CD8-positive, alpha-beta memory T cell (primary cell): ENCODE data around the gene ALDH1B1. TPM values are rescaled to one million over a fixed set of nuclear protein-coding genes. Genes with fewer than 3 reads are reported as not detected.

Experiments used
- CTCF ChIA-PET: fragments of 350-600 bp; sonication (Branson Sonifier 250); formaldehyde crosslinking; loops from one replicate; lab custom pipeline; 2021; ENCODE audit warnings: antibody characterized with exemption; lab: Charles Lee
- POLR2A ChIA-PET: fragments of 350-600 bp; sonication (Branson Sonifier 250); formaldehyde crosslinking; loops from one replicate; lab custom pipeline; 2021; ENCODE audit warnings: antibody characterized with exemption; lab: Charles Lee
- DNase-seq, 5 donors: peaks; one replicate each; pipeline versions ENCODE4 v3.0.0 to v3.0.0-alpha.2; 2020 to 2022; ENCODE audit warnings: mixed read lengths in 1 of 5
- H3K27ac ChIP-seq: one replicate; pipeline ENCODE4 v1.7.0; 2013; ENCODE audit warnings: low read depth, mild to moderate bottlenecking, low read length, moderate library complexity
- H3K27me3 ChIP-seq: 2 replicates; pipeline ENCODE4 v1.7.0; 2013; ENCODE audit warnings: low read length, mild to moderate bottlenecking; ENCODE audit not compliant: insufficient read depth, poor library complexity, severe bottlenecking
- H3K36me3 ChIP-seq: 2 replicates; pipeline ENCODE4 v1.7.0; 2013; ENCODE audit warnings: mild to moderate bottlenecking, low read length, moderate library complexity; ENCODE audit not compliant: insufficient read depth
- H3K4me1 ChIP-seq: 2 replicates; pipeline ENCODE4 v1.7.0; 2013; ENCODE audit warnings: mild to moderate bottlenecking, low read length, moderate library complexity; ENCODE audit not compliant: insufficient read depth
- H3K4me3 ChIP-seq: 2 replicates; pipeline ENCODE4 v1.7.0; 2013; ENCODE audit warnings: mild to moderate bottlenecking, low read length
- H3K9me3 ChIP-seq: 2 replicates; pipeline ENCODE4 v1.7.0; 2013; ENCODE audit warnings: mild to moderate bottlenecking, low read length
- H3K27ac Mint-ChIP-seq, 8 donors: one replicate each; pipeline ENCODE4 v1.8.0; 2020 to 2021; ENCODE audit warnings: mixed read lengths in 8 of 8, mild to moderate bottlenecking in 6 of 8, inconsistent platforms in 3 of 8, moderate library complexity in 3 of 8
- H3K27me3 Mint-ChIP-seq, 2 donors: one replicate each; pipeline ENCODE4 v1.8.0; 2020 to 2021; ENCODE audit warnings: mixed read lengths in 2 of 2, mild to moderate bottlenecking in 1 of 2, moderate library complexity in 1 of 2
- H3K36me3 Mint-ChIP-seq, 3 donors: one replicate each; pipeline ENCODE4 v1.8.0; 2020 to 2021; ENCODE audit warnings: mixed read lengths in 3 of 3, inconsistent platforms in 1 of 3, mild to moderate bottlenecking in 1 of 3
- H3K4me1 Mint-ChIP-seq, 3 donors: one replicate each; pipeline ENCODE4 v1.8.0; 2020 to 2021; ENCODE audit warnings: mixed read lengths in 3 of 3, inconsistent platforms in 1 of 3, mild to moderate bottlenecking in 1 of 3
- H3K4me3 Mint-ChIP-seq, 7 donors: one replicate each; pipeline ENCODE4 v1.8.0; 2020 to 2021; ENCODE audit warnings: mixed read lengths in 7 of 7, mild to moderate bottlenecking in 6 of 7, moderate library complexity in 4 of 7, inconsistent platforms in 2 of 7
- H3K9me3 Mint-ChIP-seq, 5 donors: one replicate each; pipeline ENCODE4 v1.8.0; 2020 to 2022; ENCODE audit warnings: mixed read lengths in 5 of 5, mild to moderate bottlenecking in 3 of 5, moderate library complexity in 2 of 5, inconsistent platforms in 1 of 5
- polyA plus RNA-seq: library from polyadenylated mRNA; unstranded; fragments of 300-500 nt; fragmentation: Illumina TruSeq; gene quantifications from one replicate; pipeline ENCODE4 v1.2.3, GENCODE V29; 2021
- total RNA-seq, 2 experiments: library from RNA; stranded (reverse); gene quantifications; one replicate each; pipeline ENCODE4 v1.2.3, GENCODE V29; 2021

The ALDH1B1 gene
- total and polyA plus RNA-seq, 3 experiments from 2014 or later: 13.9 to 27.6 (median 25.1) TPM

DNA sequence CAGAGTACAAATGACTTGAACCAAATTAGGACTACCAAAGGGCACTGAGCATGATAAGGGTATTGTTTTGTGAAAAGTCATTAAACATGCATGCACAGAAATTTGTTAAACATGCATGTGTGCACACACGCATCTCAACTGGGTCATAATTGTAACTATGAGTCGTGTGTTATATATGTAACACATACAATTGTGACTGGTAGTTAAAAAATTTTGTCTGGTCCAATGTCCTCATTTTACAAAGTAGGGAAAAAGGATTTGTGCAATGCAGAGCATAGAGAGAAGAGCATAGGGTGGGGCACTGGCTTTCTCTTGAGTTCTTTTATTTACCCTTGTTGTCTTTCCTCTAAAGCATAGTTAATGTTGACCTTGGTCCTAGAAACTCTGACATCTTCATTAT lies 51.1 kb downstream of the ALDH1B1 start:
- Mint-ChIP-seq H3K4me3 (no peak overlapping the region), H3K27ac (no peak overlapping the region), H3K27me3 (peaks cover 16 to 23% of the 10 kb centered on the region in 2 donors), H3K4me1 (no peaks in the 10 kb centered on the region), H3K9me3 (no peaks in the 10 kb centered on the region), H3K36me3 (no peaks in the 10 kb centered on the region)
- Histone ChIP-seq H3K36me3 (no peaks in the 10 kb centered on the region), H3K27ac (no peak overlapping the region), H3K27me3 (no peaks in the 10 kb centered on the region), H3K4me3 (no peak overlapping the region), H3K9me3 (no peaks in the 10 kb centered on the region), H3K4me1 (no peaks in the 10 kb centered on the region)
- no peak for DNase-seq
- ChIA-PET CTCF (no interaction called here), POLR2A (no interaction called here)

DNA sequence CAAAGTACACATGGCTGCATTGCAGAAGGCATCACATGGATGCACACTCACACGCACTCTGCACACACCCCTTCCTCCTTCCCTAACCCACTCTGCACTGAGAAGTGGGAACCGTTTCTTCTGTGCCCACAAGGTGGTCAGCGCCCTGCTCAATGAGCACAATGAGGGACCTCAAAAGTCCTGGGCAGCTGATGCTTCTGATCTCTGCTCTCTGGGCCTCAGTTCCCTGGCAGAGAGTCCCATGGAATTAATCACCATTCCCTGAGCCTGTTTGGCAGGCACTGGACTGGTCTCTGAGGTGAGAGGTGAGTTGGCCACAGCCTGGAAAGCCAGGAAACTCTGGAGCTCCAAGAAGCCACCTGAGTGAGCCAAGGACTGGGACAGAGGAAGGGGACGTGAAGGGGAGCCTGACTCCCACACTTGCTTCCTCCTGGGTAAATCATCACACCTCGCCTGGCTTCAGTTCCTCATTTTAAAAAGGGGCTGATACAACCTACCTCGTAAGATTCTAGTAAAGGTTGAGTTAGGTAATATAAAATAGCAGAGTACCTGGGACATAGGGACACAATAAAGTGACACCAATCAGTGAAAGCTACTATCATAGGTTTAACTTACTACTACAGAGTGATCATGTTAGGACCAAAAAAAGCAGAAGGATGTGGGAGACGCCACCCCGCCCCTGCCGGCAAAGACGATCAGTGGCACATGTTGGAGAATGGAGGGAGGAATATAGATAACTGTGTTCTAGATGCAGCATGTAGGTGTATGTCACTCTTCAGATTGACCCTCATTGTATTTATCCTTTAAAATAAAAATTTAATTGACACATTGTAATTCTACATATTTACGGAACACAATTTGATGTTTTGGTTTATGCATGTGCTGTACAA lies 52.9 kb downstream of the ALDH1B1 start:
- Mint-ChIP-seq H3K36me3 (peaks cover 0 to 6% (median 0%) of the 10 kb centered on the region in 3 donors), H3K27ac (no peak overlapping the region), H3K4me1 (no peaks in the 10 kb centered on the region), H3K9me3 (peaks cover 0 to 5% (median 3%) of the 10 kb centered on the region in 5 donors), H3K27me3 (peaks cover 16 to 25% of the 10 kb centered on the region in 2 donors), H3K4me3 (no peak overlapping the region)
- POLR2A ChIA-PET: no interaction called here
- DNase-seq: no peak
- Histone ChIP-seq H3K4me3 (no peak overlapping the region), H3K9me3 (no peaks in the 10 kb centered on the region), H3K27me3 (no peaks in the 10 kb centered on the region), H3K36me3 (no peaks in the 10 kb centered on the region), H3K4me1 (no peaks in the 10 kb centered on the region), H3K27ac (no peak overlapping the region)
- CTCF ChIA-PET: no interaction called here

GRCh38 chr9:38447703-38448102 lies 55.2 kb downstream of the ALDH1B1 start:
- CTCF ChIA-PET: no interaction called here
- no peak for DNase-seq
- Histone ChIP-seq H3K4me1 (no peaks in the 10 kb centered on the region), H3K36me3 (no peaks in the 10 kb centered on the region), H3K27ac (no peak overlapping the region), H3K9me3 (peaks cover 4% of the 10 kb centered on the region), H3K27me3 (no peaks in the 10 kb centered on the region), H3K4me3 (no peak overlapping the region)
- peaks cover 0 to 13% (median 0%) of the 10 kb centered on the region in 3 donors for H3K36me3 Mint-ChIP-seq
- H3K4me1 Mint-ChIP-seq: no peaks in the 10 kb centered on the region
- peaks cover 14 to 29% of the 10 kb centered on the region in 2 donors for H3K27me3 Mint-ChIP-seq
- no peak overlapping the region for H3K4me3 Mint-ChIP-seq
- peaks cover 15 to 26% (median 23%) of the 10 kb centered on the region in 5 donors for H3K9me3 Mint-ChIP-seq
- H3K27ac Mint-ChIP-seq: no peak overlapping the region
- POLR2A ChIA-PET: no interaction called here

Other genes starting within 250 kb of the ALDH1B1 start
- not detected for gene IGFBPL1, start 31.8 kb downstream of the ALDH1B1 start, total RNA-seq
- not detected for gene IGFBPL1, start 31.8 kb downstream of the ALDH1B1 start, polyA plus RNA-seq
- gene ANKRD18A, start 227.9 kb downstream of the ALDH1B1 start, total RNA-seq: 1 to 10 TPM in 1 of 2 experiments, under 1 TPM in 1; 0.79 to 2.1 TPM
- gene ANKRD18A, start 227.9 kb downstream of the ALDH1B1 start, polyA plus RNA-seq: 0.49 TPM